NCI-H1436 treated with DMSO at 0.1 percent for 48 hours (cell line): ENCODE data around the gene DNAH8.
"Not testable (repeated sequence)": the region's sequence is repeated elsewhere in the genome, so short reads cannot be mapped to it uniquely, and the experiment has no call there.

ENCODE experiments used
- DNase-seq: peaks from one replicate; lab custom pipeline; 2025; lab: John Stamatoyannopoulos, UW

Gene DNAH8

DNA sequence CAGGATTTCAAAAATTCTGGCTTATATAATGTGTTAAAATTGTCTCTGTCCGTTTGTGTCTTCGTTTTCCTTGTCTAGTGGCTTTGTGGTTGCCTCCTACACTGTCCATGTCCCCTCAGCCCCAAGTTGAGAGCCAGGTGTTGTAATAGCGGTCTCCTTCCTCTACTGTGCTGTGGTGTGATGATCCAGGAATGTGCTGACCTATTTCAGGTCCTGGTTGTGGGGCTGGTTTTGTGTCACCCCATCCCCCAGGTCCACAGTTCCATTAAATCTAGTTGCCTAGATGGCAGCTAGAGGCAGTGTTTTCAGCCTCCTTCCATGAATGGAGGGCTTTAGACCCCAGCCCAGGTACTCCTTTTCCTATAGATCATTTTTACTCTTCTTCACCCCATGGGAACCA, 128.7 kb downstream of the DNAH8 start:
- no peak for DNase-seq

DNA sequence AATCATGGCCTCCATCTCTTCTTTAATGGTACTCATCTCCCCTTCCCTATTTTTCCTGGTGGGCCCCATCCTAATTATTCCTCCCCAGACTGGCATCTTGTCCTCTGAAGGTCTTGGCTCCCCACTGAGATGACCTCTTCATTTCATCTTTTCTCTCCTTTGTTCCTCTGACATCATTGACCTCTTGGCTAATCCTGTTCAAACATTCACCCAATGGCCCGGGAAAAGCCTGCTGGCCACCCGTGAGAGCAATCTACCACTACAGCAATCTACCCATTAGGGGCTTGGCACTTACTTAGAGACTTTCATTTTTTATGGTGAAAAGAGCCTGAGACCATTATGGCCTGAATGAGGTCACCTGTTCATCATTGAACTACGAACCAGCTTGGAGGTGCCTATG, 130.8 kb downstream of the DNAH8 start:
- no peak for DNase-seq

DNA sequence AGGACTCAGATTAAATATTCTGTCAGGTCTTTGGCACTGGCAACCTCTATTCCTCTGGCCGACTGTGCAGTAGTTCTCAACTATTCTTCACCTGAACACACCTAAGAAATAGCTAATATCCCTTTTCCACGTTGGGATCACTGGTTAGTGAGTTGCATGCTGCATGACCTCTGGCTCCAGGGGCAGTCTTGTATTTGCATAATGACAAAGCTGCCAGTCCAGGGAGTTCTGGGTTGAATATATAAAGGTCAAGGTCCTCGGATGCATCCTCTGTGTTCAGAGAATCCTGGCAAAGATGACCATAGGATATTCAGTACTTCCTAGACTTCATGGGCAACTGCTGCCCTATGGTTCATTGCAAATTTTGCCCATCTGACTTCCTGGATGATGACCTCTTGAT, 131.2 kb downstream of the DNAH8 start:
- no peak for DNase-seq

DNA sequence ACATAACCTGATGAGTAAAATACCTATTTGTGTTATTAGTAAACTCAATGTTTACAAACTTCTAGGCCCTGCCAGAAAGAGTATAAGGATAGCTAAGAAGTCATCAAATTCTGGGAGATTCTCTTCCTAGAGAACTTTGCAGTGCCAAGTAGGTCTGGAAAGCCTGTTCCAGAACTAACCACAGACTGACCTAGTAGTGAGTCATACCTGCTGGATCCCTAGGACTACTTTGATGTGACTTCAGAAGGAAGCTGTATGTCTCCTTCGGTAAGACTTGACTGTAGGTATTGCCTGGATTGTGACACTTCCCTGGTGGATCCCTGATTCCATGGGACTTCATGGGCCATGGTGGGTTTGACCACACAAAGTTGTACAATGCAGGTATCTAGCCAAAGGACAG, 131.7 kb downstream of the DNAH8 start:
- DNase-seq = no peak

DNA sequence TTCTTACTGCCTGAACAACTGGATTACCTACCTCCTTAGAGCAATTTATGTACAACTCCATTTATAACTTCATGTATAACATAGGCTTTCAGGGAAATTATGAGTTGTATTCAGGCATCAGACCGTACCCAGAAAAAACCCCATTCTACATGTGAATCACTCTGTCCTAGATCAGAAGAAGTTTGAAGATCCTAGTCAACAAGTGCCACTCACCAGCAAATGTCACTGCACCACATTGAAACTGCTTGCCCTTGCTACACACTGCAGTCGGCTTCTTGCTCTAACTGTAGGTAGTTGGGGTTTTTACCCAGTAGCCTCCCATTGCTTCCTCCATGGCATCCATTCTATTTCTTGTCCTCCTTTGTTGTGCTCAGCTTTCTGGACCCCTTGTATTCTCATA, 132.4 kb downstream of the DNAH8 start:
- no peak for DNase-seq

DNA sequence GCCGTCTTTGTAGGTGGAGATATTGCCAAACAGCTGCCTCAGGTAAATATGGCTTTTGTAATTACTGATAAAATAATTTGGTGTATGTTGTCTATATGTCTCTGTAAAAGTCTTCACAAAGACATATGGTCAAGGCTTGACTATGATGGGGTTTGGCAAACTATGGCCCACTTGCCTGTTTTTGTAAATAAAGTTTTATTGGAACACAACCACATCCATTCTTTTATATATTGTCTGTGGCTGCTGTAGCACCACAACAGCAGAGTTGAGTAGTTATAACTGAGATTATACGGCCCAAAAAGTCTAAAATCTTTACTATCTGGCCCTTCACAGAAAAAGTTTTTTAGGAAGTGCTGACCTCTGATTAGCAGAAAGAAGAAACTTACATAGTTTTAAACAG, 133.6 kb downstream of the DNAH8 start:
- DNase-seq = no peak

DNA sequence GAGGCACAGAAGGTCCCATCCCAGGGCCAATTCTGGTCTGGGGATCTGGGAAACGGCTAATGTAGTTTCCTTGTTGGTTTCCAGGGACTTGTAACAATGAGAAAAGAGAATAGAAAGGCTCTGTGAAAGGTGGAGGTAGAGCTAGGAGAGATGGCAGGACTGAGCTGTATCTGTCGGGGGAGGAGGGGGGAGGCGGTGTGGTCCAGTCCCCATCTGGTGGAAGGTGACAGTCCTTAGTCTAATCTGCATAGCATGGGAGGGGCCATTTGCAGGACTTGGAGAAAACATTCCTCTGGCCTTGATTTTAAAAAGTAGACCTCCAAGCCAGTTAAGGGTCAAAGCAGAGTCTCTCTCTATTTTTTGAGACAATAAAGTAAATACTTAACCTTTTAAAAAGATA, 137.1 kb downstream of the DNAH8 start:
- DNase-seq = no peak

DNA sequence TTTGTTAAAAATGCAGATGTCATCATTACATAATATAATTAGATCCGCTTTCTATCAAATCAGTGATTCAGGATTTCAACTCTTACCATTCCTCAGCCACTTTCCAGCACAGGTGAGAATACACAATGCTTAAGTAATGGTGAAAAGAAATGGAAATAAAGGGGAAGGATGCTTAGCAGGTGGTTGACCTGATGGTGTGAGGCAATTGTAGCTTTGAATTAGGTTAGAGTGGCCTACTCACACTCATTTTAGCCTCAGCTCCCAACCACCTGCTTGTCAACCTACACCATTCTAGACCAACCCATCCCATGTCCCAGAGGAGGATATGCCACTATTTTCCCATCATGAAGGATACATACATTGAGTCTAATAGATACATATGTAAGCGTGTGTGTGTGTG, 138.1 kb downstream of the DNAH8 start:
- DNase-seq = no peak

DNA sequence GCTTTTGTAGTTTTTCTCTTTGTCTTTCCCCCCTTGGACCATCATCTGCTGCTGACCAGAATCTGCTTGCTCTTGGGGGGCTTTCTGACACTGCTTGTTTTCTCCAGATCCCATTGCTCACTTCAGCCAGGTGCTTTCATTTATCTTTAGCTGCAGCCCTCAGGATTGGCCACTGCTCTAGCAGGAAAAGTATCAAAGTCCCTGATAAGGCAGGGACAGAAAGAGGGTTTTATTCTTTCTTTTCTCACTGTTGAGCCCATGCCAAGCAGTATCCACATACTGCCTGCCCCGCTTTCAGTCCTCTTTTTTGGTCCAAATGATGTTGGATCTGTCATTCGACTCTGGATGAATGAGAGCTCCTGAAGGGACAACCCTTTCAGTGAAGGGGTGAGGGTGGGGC, 141.4 kb downstream of the DNAH8 start:
- DNase-seq = no peak

DNA sequence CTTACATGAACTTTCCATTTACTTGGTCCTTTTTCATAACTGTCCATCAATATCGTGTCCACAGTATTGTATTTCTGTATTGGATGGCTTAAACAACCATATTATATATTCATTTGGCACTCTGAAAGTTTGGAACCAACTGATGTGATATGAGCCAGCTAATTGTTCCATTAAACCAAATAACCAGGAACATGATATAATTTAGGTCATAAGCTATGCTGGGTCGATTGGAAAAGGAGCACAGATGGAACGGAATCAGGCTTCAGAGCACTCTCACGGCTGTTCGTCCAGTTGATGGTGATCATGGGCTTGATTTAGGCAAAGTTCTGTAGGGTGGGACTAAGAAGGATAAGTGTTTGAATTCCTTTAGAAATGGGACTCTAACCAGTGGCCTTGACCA, 142.7 kb downstream of the DNAH8 start:
- DNase-seq = no peak

DNA sequence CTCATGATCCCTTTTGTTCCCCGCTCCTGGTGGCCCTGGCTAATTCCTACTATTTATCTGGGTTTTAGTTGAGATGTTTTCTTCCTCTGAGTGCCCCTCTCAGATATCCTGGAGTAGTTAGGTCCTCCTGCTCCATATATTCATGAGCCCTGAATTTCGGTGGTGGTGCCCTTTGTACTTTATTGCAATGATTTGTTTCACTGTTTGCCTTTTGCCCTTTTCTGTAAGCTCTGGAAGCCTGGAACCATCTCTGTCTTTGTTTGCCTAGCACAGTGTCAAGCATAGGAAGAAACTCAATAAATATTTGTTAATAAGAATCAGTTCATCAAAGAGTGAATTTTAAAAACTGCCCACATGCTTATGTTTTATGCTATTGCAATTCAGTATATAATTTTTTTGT, 144.9 kb downstream of the DNAH8 start:
- no peak for DNase-seq

DNA sequence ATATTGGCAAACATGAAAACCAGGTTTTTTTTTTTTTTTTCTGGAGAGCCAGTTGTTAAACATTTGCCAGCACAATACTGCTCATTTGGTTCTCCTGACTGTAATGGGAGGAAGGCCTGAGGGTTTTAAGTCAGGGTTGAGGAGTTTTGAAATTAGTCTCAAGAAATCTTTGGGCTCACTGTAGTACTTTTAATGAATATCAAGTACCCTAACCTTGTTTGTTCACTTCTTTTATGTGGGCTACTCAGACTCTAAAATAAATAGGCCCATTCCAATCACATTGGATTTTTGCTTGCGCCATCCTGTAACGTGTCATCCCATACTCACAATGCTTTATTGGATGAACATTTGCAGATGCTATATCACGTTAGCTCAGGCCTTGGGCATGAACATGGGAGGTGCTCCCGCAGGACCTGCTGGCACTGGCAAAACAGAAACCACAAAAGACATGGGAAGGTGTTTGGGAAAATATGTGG, 146.9 kb downstream of the DNAH8 start:
- DNase-seq = no peak

DNA sequence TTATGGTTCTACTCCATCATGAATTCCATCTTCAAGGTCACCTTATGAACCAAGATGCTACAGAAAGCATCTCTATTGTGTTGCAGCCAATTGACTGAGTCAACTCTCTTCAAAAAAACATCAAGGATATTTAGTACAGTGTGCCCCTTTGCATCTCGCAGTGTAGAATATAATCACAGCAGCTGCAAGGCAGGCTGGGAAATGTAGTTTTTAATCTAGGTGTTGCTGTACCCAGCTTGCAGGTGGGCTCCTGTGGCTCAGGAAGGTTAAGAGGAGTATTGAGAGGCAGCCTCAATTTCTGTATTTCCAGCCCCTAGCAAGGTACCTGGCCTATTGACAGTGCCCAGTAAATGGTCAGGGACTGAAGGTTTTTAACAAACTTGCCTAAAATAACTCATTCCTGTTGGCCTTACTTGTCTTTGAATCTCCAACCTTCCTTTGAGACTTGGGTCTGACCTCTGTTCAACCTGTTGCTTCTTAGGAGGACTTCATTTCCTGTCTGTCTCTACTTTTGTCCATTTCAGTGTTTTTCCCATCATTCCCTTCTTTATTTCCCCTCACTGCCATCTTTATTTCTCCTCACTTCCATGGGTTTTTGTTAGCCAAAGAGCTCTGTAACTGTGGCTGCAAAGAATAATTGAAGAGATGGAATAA, 150.5 kb downstream of the DNAH8 start:
- no peak for DNase-seq

DNA sequence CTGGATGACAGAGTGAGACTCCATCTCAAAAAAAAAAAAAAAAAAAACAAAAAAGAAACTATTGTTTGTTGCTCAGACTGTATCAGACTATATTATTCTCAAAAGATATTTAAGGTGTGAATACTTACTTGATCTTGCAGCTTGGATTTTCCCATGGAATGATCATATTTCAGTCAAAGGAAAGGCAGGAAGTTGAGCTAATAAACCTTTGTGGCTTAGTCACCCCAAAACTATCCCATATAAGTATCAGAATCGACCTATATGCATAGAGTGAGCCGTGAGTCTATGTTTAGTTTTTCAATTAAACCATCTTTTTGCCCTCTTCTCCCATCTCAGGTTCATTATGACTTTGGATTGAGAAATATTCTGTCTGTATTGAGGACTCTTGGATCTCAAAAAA, 152.6 kb downstream of the DNAH8 start:
- DNase-seq = no peak

DNA sequence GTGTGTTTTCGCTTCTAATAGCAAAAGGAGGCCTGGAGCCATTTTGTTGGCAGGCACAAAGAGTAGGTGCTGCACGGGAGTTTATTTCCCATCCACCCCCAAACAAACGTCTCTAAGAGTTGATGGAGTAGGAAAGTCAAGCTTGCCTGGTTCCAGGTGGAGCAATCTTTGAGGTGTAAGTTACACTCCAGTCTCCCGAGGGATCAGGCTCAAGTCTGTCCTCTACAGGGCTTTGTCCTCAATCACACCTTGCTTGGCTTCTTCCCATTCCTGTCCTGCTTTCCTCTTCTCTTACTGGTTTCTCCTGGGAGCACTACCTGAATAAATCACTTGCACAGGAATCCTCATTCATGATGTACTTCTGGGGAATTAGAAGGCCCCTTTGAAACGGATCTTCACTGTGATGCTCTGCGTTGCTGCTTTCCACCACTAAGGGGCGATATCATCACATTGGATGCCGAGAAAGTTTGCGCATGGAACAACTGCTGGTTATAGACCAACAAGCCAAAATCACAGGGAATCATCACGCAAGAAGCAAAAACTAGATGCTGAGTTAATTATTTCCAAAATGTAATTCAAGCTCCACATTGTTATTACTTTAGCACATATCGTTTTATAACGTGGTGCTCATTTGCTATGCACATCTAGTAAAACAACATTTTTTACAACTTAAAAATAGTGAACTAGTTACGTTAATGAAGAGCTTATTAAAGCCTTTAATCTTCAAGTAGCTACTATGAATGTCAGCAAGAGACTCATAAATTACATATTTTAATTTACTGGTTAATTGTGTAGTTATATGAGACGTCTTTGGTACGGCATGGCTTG, 156.8 kb downstream of the DNAH8 start:
- no peak for DNase-seq

DNA sequence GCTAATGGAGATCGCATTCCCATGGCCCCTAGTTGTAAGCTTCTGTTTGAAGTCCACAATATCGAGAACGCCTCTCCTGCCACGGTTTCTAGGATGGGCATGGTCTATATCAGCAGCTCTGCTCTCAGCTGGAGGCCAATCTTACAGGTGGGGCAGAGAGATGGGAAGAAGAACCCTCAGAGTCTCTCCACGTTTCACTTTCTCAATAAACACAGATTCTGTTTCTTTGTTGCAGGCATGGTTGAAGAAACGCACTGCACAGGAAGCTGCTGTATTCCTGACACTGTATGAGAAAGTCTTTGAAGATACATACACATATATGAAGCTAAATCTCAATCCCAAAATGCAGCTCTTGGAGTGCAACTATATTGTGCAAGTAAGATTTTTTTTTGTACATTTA, 157.9 kb downstream of the DNAH8 start:
- DNase-seq = no peak

DNA sequence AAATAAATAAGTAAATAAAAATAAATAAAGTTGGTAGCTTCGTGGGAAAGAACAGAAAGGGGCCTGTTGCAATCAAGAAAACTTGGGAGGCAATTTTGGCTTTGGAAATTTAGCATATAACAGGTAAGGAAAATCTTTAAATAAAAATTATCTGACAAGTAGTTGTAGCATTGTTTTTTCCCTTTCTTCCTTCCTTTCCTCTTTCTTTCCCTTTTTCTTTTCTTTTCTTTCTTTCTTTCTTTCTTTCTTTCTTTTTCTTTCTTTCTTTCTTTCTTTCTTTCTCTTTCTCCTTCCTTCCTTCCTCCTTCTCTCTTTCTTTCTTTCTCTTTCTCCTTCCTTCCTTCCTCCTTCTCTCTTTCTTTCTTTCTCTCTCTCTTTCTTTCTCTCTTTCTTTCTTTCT, 158.7 kb downstream of the DNAH8 start:
- DNase-seq = not testable (repeated sequence)

DNA sequence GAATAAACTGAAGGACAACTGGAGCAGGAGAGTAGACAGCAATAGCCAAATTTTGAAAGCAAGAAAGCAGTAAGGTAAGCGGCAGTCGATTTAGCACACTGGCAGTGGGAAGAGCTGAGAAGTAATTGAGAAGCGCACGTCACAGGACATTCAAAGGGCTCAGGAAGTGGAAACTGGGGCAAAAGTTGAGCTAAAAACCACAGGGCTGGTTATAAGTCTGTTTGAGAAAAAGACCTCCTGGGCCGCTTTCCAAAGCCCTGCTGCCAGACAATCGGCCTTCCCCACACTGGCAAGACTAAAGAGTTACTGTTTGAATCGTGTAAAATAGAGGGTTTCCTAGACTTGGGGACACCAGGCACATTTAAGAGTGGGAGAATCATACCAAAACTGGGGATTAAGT, 161.4 kb downstream of the DNAH8 start:
- DNase-seq = no peak

DNA sequence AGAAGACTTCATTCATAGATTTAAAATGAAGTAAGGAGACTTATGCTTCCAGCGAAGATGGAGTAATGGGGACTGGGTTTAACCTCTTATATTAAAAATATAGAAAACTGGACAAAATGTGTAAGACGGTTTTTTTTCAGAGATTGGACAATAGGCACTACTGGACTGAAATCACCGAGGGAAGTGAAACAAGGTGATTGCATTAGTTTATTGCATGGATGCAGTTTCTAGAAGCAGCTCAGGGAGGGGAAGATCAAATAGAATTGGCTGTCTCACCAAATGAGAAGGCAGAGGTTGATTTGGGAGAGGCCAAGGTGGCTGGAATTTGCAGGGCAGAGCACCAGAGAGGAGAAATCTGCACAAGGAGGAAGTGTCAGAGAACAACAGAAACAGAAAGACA, 162.6 kb downstream of the DNAH8 start:
- no peak for DNase-seq

DNA sequence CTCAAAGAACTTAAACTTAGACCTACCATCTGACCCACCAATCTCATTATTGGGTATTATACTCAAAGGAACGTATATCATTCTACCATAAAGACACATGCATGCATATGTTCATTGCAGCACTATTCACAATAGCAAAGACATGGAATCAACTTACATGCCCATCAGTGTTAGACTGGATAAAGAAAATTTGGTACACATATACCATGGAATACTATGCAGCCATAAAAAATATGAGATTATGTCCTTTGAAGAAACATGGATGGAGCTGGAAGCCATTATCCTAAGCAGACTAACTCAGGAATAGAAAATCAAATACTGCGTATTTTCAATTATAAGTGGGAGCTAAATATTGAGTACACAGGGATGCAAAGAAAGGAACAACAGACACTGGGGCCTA, 167.0 kb downstream of the DNAH8 start:
- DNase-seq = no peak

DNA sequence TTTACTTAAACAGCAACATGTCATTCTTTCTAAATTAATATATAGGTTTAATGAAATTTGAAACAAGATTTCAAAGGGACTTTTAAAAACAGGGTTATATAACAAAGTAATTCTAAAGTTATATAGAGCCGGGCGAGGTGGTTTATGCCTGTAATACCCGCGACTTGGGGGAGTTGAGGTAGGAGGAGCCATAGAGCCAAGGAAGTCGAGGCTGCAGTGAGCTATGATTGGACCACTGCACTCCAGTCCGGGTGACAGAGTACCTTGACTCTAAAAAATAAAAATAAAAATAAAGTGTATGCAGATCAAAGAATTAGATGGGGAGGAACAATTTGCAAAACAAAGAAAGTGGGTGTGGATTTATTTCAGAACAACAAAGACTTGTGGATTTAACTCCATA, 182.4 kb downstream of the DNAH8 start:
- no peak for DNase-seq

DNA sequence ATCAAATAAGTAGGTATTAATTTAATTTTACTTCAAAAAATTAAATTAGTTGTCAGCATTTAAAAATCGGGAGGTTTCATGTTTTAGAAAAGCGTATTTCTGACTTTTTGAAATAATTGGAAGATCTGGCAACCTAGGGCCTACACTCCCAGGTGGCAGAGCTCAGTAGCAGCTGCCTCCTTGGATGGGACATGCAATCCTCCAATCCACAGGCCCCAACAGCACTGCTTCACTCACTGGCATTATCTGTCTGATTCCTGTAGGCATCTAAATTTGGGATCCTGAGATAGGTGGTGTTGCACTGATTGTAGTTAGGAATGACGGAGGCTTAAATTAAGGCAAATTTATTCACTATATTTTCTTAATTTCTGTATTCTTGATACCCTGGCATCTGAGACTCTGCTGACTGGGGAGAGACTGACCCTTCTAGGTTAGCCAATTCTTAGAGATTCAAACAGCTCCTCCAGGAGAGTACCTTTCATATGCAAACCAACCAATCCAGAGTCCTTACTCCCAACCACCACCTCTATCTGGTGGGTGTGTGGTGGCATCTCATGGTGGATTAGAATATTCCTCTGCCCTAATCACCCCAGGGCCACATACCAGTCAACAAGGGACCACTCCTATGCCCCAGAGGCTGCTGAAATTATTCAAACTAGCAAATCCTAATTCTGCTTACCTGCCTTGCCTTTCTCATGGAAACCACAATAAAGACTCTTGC, 186.9 kb downstream of the DNAH8 start:
- DNase-seq = no peak

DNA sequence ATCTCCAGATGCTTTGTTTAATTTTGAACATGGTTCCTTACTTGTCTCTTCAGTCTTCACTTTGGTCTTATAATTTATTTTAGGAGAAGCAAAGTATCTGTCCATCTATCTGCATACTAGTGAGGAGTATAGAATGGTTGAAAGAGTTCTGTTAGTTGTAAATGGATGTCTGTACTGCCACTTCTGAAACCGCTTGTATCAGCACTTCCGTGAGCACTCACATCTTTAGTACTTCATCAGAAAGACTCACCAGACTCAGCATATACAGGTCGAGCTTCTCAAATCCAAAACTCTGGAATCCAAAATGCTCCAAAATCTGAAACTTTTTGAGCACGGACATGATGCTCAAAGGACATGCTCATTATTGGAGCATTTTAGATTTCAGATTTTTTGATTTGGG, 191.5 kb downstream of the DNAH8 start:
- no peak for DNase-seq
